ENCODE data around the gene KHDRBS2. TPM values are rescaled to one million over a fixed set of nuclear protein-coding genes. Genes with fewer than 3 reads are reported as not detected.

KHDRBS2 gene
- total RNA-seq, 1 donor from 2014 or later, result not detected

DNA sequence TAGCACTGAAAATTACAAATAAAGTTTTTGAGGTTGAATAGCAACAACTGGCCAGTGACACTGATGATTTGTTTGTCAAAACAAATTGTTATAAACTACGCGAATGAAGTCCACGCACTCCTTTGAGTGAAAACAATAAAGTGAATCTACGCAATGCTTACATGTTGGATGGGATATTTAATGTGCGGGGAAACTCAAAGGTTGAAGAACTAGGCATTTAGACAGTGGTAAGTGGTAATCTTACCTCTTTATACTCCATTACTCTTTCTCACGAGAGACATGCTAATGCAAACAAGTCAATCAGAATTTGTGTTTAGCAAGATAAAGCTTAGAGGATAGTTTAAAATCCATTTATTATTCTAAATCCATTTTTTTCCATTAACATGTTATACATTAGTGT is 606.4 kb downstream of the KHDRBS2 start:
- no peaks in the 10 kb centered on the region for H3K4me1 Mint-ChIP-seq (ENCODE audit: low read depth, unreplicated experiment)
- H3K27ac Mint-ChIP-seq (ENCODE audit: unreplicated experiment), result no peak overlapping the region
- no peak for FAIRE-seq

DNA sequence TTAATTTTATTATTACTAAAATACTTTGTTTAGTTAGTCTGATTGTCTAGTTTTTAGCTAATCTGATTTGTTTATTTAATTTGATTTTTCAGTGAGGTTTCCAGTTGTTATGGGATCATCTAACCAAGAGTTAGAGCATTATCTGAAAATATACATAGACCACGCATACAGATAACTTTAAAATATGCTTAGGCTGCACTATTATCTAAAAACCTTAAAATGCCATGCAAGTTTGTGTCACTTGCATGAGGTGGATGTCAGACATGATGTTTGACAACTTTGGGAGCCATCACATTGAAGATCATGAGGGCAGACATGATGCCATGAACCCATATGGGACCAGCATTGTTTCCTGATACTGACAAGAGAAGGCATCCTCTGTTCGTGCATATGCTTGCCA is 610.3 kb downstream of the KHDRBS2 start:
- Mint-ChIP-seq H3K27ac (ENCODE audit: unreplicated experiment) (no peak overlapping the region), H3K4me1 (ENCODE audit: low read depth, unreplicated experiment) (no peaks in the 10 kb centered on the region), H3K27me3 (ENCODE audit: low read depth, unreplicated experiment) (no peaks in the 10 kb centered on the region), H3K36me3 (ENCODE audit: low read depth, unreplicated experiment) (no peaks in the 10 kb centered on the region), H3K4me3 (ENCODE audit: unreplicated experiment) (no peak overlapping the region), H3K9me3 (ENCODE audit: unreplicated experiment) (peaks cover 2% of the 10 kb centered on the region)
- FAIRE-seq (no peak), DNase-seq (ENCODE audit: low read depth) (no peak)
- H3K4me1 ChIP-seq (ENCODE audit: insufficient read depth, low read length), result no peaks in the 10 kb centered on the region
- H3K9ac ChIP-seq (ENCODE audit: low read length), result no peak overlapping the region
- no peaks in the 10 kb centered on the region for H3K9me3 ChIP-seq (ENCODE audit: insufficient read depth, low read depth, low read length)
- H2AFZ ChIP-seq (ENCODE audit: low read depth, low read length), result no peak overlapping the region
- no peaks in the 10 kb centered on the region for H4K20me1 ChIP-seq (ENCODE audit: insufficient read depth, low read length)
- no peak overlapping the region for H3K27ac ChIP-seq (ENCODE audit: low read depth, low read length)
- no peaks in the 10 kb centered on the region for H3K27me3 ChIP-seq (ENCODE audit: insufficient read depth, low read length)
- no peaks in the 10 kb centered on the region for H3K36me3 ChIP-seq (ENCODE audit: insufficient read depth, low read length)
- TF ChIP-seq, protein P1, sequence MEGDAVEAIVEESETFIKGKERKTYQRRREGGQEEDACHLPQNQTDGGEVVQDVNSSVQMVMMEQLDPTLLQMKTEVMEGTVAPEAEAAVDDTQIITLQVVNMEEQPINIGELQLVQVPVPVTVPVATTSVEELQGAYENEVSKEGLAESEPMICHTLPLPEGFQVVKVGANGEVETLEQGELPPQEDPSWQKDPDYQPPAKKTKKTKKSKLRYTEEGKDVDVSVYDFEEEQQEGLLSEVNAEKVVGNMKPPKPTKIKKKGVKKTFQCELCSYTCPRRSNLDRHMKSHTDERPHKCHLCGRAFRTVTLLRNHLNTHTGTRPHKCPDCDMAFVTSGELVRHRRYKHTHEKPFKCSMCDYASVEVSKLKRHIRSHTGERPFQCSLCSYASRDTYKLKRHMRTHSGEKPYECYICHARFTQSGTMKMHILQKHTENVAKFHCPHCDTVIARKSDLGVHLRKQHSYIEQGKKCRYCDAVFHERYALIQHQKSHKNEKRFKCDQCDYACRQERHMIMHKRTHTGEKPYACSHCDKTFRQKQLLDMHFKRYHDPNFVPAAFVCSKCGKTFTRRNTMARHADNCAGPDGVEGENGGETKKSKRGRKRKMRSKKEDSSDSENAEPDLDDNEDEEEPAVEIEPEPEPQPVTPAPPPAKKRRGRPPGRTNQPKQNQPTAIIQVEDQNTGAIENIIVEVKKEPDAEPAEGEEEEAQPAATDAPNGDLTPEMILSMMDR (IDR thresholded peaks at IDR 0.05; ENCODE audit: insufficient read depth, low read depth, low read length), result no peak
- no peak for TF ChIP-seq EZH2 (IDR thresholded peaks at IDR 0.05; ENCODE audit: insufficient read depth, low read length)
- H3K4me2 ChIP-seq (ENCODE audit: low read length), result no peak overlapping the region
- H3K79me2 ChIP-seq (ENCODE audit: insufficient read depth, low read length), result no peaks in the 10 kb centered on the region
- no peak overlapping the region for H3K4me3 ChIP-seq (ENCODE audit: insufficient read depth, low read depth, low read length)

More for the DNA sequence above, 606.4 kb downstream of the KHDRBS2 start:
- Mint-ChIP-seq H3K4me3 (ENCODE audit: unreplicated experiment) (no peak overlapping the region), H3K9me3 (ENCODE audit: unreplicated experiment) (no peaks in the 10 kb centered on the region), H3K36me3 (ENCODE audit: low read depth, unreplicated experiment) (no peaks in the 10 kb centered on the region), H3K27me3 (ENCODE audit: low read depth, unreplicated experiment) (no peaks in the 10 kb centered on the region)
- Histone ChIP-seq H3K36me3 (ENCODE audit: insufficient read depth, low read length) (no peaks in the 10 kb centered on the region), H3K9me3 (ENCODE audit: insufficient read depth, low read depth, low read length) (no peaks in the 10 kb centered on the region), H3K4me1 (ENCODE audit: insufficient read depth, low read length) (no peaks in the 10 kb centered on the region), H4K20me1 (ENCODE audit: insufficient read depth, low read length) (no peaks in the 10 kb centered on the region), H3K27ac (ENCODE audit: low read depth, low read length) (no peak overlapping the region), H3K27me3 (ENCODE audit: insufficient read depth, low read length) (no peaks in the 10 kb centered on the region), H3K4me2 (ENCODE audit: low read length) (no peak overlapping the region), H3K79me2 (ENCODE audit: insufficient read depth, low read length) (no peaks in the 10 kb centered on the region), H2AFZ (ENCODE audit: low read depth, low read length) (no peak overlapping the region), H3K4me3 (ENCODE audit: insufficient read depth, low read depth, low read length) (no peak overlapping the region), H3K9ac (ENCODE audit: low read length) (no peak overlapping the region)
- TF ChIP-seq, protein P1 (IDR thresholded peaks at IDR 0.05; ENCODE audit: insufficient read depth, low read depth, low read length), result no peak
- no peak for TF ChIP-seq EZH2 (IDR thresholded peaks at IDR 0.05; ENCODE audit: insufficient read depth, low read length)
- no peak for DNase-seq (ENCODE audit: low read depth)

DNA sequence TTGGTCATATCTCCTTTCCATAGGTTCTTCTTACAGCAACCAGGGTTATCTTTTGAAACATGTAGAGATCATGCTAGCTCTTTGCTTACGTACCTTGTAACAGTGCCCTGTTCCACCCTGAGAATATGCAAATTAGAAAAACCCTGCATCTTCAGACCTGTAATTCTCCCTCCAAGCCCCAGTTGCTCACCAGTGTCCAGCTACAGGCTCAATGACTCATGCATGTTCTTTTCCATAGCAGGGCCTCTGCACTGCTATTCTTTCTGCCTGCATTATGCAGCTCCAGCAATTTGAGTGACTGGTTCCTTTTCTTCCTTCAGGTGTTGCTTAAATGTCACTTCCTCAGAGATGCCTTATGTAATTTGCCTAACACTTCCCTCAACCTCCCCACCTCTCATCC is 636.2 kb downstream of the KHDRBS2 start:
- H3K36me3 Mint-ChIP-seq (ENCODE audit: low read depth, unreplicated experiment), result no peaks in the 10 kb centered on the region
- no peak for TF ChIP-seq EZH2 (IDR thresholded peaks at IDR 0.05; ENCODE audit: insufficient read depth, low read length)
- TF ChIP-seq, protein P1 (IDR thresholded peaks at IDR 0.05; ENCODE audit: insufficient read depth, low read depth, low read length), result no peak

More for the DNA sequence above, 636.2 kb downstream of the KHDRBS2 start:
- peaks cover 2% of the 10 kb centered on the region for H3K9me3 ChIP-seq (ENCODE audit: insufficient read depth, low read depth, low read length)
- H3K27me3 ChIP-seq (ENCODE audit: insufficient read depth, low read length), result no peaks in the 10 kb centered on the region
- no peaks in the 10 kb centered on the region for H3K79me2 ChIP-seq (ENCODE audit: insufficient read depth, low read length)
- no peaks in the 10 kb centered on the region for H3K36me3 ChIP-seq (ENCODE audit: insufficient read depth, low read length)
- no peak overlapping the region for H3K4me3 ChIP-seq (ENCODE audit: insufficient read depth, low read depth, low read length)
- Mint-ChIP-seq H3K27me3 (ENCODE audit: low read depth, unreplicated experiment) (no peaks in the 10 kb centered on the region), H3K4me3 (ENCODE audit: unreplicated experiment) (no peak overlapping the region), H3K27ac (ENCODE audit: unreplicated experiment) (no peak overlapping the region), H3K9me3 (ENCODE audit: unreplicated experiment) (peaks cover 5% of the 10 kb centered on the region), H3K4me1 (ENCODE audit: low read depth, unreplicated experiment) (peaks cover 11% of the 10 kb centered on the region)
- no peak overlapping the region for H3K4me2 ChIP-seq (ENCODE audit: low read length)
- H3K4me1 ChIP-seq (ENCODE audit: insufficient read depth, low read length), result no peaks in the 10 kb centered on the region
- H2AFZ ChIP-seq (ENCODE audit: low read depth, low read length), result no peak overlapping the region
- H3K27ac ChIP-seq (ENCODE audit: low read depth, low read length), result no peak overlapping the region
- no peak for FAIRE-seq
- no peak overlapping the region for H3K9ac ChIP-seq (ENCODE audit: low read length)
- no peak for DNase-seq (ENCODE audit: low read depth)
- no peaks in the 10 kb centered on the region for H4K20me1 ChIP-seq (ENCODE audit: insufficient read depth, low read length)

Data from astrocyte (in vitro differentiated cells and primary cell).